GM23338 (cell line): ENCODE results near the gene ARHGAP42. TPM values are rescaled to one million over a fixed set of nuclear protein-coding genes. Genes with fewer than 3 reads are reported as not detected.

ENCODE experiments used
- POLR2AphosphoS5 ChIP-seq: IDR thresholded peaks from 2 replicates; pipeline ENCODE4 v1.6.1; 2016; ENCODE audit warnings: antibody characterized with exemption, low read depth
- STAT1 ChIP-seq: IDR thresholded peaks from one replicate; pipeline ENCODE4 v1.6.1; 2016; ENCODE audit warnings: antibody characterized with exemption; ENCODE audit not compliant: unreplicated experiment
- ZNF114 ChIP-seq: fragments of 250-450 bp; sonication (Bioruptor Pico); IDR thresholded peaks from 2 replicates; pipeline ENCODE4 v1.5.0; 2020; ENCODE audit warnings: mild to moderate bottlenecking, moderate library complexity
- ZNF331 ChIP-seq: fragments of 250-450 bp; sonication (Bioruptor Pico); IDR thresholded peaks from 2 replicates; pipeline ENCODE4 v1.5.0; 2020; ENCODE audit warnings: low read depth, mild to moderate bottlenecking, moderate library complexity
- polyA plus RNA-seq: library from polyadenylated mRNA; unstranded; fragments of >200 nt; fragmentation: Nextera tagmentation; extraction: Ambion mirVana; gene quantifications from 2 replicates; pipeline ENCODE4 v1.2.1, GENCODE V29; 2016
- total RNA-seq: library from RNA; depleted of rRNA; stranded (reverse); fragments of >200 nt; shearing (Covaris generic); gene quantifications from 2 replicates; pipeline ENCODE4 v1.2.3, GENCODE V29; 2014
- TF ChIP-seq, protein P1 (sequence below): fragments of 250-450 bp; sonication (Bioruptor Pico); IDR thresholded peaks from 2 replicates; pipeline ENCODE4 v1.5.0; 2020; ENCODE audit warnings: mild to moderate bottlenecking, moderate library complexity
- TF ChIP-seq, protein P2 (sequence below): IDR thresholded peaks from 2 replicates; pipeline ENCODE4 v1.6.1; 2016; ENCODE audit warnings: antibody characterized with exemption
- TF ChIP-seq, protein P3 (sequence below): IDR thresholded peaks from one replicate; pipeline ENCODE4 v1.6.1; 2018; ENCODE audit warnings: antibody characterized with exemption; ENCODE audit not compliant: unreplicated experiment
- TF ChIP-seq, protein P4 (sequence below), 2 experiments: fragments of 200-600 bp in 1 of 2; sonication (generic) in 1 of 2; conservative IDR thresholded peaks; 2 replicates each; pipeline versions ENCODE4 v1.5.1 to v1.6.1; 2016 to 2017; ENCODE audit warnings: antibody characterized with exemption in 2 of 2, low read depth in 2 of 2, mild to moderate bottlenecking in 2 of 2, moderate library complexity in 1 of 2

The ARHGAP42 gene
- total and polyA plus RNA-seq, 2 experiments from 2014 or later = 23.7 to 35.7 TPM

DNA sequence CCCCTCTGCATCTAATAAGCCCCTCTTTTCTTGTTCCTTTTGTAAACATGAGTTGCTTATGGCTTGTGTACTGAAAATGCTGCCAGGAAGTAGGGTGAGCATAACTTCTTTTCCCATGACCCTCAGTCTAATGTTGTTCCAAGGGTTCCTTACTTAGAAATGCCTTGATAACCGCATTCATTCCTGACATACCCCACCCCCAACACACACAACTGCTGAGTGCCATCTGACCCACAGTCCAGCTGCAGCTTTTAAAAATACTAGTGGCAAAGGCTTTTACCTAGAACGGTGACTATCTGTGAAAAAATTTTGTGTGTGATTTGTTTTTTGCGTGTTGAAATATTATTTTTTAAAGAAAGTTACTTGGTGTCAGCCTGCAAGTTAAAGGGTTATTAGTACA is 52.6 kb downstream of the ARHGAP42 start (continued):
- TF ChIP-seq, protein P1, sequence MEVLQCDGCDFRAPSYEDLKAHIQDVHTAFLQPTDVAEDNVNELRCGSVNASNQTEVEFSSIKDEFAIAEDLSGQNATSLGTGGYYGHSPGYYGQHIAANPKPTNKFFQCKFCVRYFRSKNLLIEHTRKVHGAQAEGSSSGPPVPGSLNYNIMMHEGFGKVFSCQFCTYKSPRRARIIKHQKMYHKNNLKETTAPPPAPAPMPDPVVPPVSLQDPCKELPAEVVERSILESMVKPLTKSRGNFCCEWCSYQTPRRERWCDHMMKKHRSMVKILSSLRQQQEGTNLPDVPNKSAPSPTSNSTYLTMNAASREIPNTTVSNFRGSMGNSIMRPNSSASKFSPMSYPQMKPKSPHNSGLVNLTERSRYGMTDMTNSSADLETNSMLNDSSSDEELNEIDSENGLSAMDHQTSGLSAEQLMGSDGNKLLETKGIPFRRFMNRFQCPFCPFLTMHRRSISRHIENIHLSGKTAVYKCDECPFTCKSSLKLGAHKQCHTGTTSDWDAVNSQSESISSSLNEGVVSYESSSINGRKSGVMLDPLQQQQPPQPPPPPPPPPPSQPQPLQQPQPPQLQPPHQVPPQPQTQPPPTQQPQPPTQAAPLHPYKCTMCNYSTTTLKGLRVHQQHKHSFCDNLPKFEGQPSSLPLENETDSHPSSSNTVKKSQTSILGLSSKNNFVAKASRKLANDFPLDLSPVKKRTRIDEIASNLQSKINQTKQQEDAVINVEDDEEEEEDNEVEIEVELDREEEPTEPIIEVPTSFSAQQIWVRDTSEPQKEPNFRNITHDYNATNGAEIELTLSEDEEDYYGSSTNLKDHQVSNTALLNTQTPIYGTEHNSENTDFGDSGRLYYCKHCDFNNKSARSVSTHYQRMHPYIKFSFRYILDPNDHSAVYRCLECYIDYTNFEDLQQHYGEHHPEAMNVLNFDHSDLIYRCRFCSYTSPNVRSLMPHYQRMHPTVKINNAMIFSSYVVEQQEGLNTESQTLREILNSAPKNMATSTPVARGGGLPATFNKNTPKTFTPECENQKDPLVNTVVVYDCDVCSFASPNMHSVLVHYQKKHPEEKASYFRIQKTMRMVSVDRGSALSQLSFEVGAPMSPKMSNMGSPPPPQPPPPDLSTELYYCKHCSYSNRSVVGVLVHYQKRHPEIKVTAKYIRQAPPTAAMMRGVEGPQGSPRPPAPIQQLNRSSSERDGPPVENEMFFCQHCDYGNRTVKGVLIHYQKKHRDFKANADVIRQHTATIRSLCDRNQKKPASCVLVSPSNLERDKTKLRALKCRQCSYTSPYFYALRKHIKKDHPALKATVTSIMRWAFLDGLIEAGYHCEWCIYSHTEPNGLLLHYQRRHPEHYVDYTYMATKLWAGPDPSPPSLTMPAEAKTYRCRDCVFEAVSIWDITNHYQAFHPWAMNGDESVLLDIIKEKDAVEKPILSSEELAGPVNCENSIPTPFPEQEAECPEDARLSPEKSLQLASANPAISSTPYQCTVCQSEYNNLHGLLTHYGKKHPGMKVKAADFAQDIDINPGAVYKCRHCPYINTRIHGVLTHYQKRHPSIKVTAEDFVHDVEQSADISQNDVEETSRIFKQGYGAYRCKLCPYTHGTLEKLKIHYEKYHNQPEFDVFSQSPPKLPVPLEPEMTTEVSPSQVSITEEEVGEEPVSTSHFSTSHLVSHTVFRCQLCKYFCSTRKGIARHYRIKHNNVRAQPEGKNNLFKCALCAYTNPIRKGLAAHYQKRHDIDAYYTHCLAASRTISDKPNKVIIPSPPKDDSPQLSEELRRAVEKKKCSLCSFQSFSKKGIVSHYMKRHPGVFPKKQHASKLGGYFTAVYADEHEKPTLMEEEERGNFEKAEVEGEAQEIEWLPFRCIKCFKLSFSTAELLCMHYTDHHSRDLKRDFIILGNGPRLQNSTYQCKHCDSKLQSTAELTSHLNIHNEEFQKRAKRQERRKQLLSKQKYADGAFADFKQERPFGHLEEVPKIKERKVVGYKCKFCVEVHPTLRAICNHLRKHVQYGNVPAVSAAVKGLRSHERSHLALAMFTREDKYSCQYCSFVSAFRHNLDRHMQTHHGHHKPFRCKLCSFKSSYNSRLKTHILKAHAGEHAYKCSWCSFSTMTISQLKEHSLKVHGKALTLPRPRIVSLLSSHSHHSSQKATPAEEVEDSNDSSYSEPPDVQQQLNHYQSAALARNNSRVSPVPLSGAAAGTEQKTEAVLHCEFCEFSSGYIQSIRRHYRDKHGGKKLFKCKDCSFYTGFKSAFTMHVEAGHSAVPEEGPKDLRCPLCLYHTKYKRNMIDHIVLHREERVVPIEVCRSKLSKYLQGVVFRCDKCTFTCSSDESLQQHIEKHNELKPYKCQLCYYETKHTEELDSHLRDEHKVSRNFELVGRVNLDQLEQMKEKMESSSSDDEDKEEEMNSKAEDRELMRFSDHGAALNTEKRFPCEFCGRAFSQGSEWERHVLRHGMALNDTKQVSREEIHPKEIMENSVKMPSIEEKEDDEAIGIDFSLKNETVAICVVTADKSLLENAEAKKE (CRISPR knock-in tag) = no peak
- TF ChIP-seq ZNF331 (CRISPR knock-in tag) (no peak), POLR2AphosphoS5 (no peak), ZNF114 (no peak), STAT1 (no peak)
- TF ChIP-seq, protein P2, sequence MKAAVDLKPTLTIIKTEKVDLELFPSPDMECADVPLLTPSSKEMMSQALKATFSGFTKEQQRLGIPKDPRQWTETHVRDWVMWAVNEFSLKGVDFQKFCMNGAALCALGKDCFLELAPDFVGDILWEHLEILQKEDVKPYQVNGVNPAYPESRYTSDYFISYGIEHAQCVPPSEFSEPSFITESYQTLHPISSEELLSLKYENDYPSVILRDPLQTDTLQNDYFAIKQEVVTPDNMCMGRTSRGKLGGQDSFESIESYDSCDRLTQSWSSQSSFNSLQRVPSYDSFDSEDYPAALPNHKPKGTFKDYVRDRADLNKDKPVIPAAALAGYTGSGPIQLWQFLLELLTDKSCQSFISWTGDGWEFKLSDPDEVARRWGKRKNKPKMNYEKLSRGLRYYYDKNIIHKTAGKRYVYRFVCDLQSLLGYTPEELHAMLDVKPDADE = no peak
- TF ChIP-seq, protein P3, sequence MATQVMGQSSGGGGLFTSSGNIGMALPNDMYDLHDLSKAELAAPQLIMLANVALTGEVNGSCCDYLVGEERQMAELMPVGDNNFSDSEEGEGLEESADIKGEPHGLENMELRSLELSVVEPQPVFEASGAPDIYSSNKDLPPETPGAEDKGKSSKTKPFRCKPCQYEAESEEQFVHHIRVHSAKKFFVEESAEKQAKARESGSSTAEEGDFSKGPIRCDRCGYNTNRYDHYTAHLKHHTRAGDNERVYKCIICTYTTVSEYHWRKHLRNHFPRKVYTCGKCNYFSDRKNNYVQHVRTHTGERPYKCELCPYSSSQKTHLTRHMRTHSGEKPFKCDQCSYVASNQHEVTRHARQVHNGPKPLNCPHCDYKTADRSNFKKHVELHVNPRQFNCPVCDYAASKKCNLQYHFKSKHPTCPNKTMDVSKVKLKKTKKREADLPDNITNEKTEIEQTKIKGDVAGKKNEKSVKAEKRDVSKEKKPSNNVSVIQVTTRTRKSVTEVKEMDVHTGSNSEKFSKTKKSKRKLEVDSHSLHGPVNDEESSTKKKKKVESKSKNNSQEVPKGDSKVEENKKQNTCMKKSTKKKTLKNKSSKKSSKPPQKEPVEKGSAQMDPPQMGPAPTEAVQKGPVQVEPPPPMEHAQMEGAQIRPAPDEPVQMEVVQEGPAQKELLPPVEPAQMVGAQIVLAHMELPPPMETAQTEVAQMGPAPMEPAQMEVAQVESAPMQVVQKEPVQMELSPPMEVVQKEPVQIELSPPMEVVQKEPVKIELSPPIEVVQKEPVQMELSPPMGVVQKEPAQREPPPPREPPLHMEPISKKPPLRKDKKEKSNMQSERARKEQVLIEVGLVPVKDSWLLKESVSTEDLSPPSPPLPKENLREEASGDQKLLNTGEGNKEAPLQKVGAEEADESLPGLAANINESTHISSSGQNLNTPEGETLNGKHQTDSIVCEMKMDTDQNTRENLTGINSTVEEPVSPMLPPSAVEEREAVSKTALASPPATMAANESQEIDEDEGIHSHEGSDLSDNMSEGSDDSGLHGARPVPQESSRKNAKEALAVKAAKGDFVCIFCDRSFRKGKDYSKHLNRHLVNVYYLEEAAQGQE = no peak
- TF ChIP-seq, protein P4, sequence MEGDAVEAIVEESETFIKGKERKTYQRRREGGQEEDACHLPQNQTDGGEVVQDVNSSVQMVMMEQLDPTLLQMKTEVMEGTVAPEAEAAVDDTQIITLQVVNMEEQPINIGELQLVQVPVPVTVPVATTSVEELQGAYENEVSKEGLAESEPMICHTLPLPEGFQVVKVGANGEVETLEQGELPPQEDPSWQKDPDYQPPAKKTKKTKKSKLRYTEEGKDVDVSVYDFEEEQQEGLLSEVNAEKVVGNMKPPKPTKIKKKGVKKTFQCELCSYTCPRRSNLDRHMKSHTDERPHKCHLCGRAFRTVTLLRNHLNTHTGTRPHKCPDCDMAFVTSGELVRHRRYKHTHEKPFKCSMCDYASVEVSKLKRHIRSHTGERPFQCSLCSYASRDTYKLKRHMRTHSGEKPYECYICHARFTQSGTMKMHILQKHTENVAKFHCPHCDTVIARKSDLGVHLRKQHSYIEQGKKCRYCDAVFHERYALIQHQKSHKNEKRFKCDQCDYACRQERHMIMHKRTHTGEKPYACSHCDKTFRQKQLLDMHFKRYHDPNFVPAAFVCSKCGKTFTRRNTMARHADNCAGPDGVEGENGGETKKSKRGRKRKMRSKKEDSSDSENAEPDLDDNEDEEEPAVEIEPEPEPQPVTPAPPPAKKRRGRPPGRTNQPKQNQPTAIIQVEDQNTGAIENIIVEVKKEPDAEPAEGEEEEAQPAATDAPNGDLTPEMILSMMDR (conservative IDR thresholded peaks at IDR 0.05; ENCODE audit: low read depth in 2 of 2) = no peak
